CD4-positive, alpha-beta T cell (primary cell): ENCODE data around the gene CORO7. TPM values are rescaled to one million over a fixed set of nuclear protein-coding genes. Genes with fewer than 3 reads are reported as not detected.

Source experiments
- ATAC-seq: fragments of 200-7000 bp; cut with Tn5 transposase; one replicate; pipeline ENCODE4 v1.10.0; 2022; ENCODE audit warnings: mild to moderate bottlenecking; ENCODE audit not compliant: poor library complexity
- CTCF ChIA-PET: fragments of 350-600 bp; sonication (Branson Sonifier 250); formaldehyde crosslinking; loops from one replicate; lab custom pipeline; 2021; ENCODE audit warnings: antibody characterized with exemption, inconsistent platforms; lab: Charles Lee
- POLR2A ChIA-PET: fragments of 350-600 bp; sonication (Branson Sonifier 250); formaldehyde crosslinking; loops from one replicate; lab custom pipeline; 2021; ENCODE audit warnings: antibody characterized with exemption, inconsistent platforms; lab: Charles Lee
- DNase-seq, 14 experiments: peaks; one replicate each; pipeline ENCODE4 v3.0.0-alpha.2; 2013 to 2020; ENCODE audit warnings: mixed read lengths in 2 of 14
- H3K27ac ChIP-seq, 2 donors: one replicate each; pipeline versions ENCODE4 v1.5.1 to v1.7.0; 2013; ENCODE audit warnings: low read length in 2 of 2, low read depth in 1 of 2, mild to moderate bottlenecking in 1 of 2
- H3K27me3 ChIP-seq, 2 experiments: 1 replicate in 1 of 2; 2 replicates in 1 of 2; pipeline versions ENCODE4 v1.6.1 to v1.7.0; 2013; ENCODE audit warnings: low read length in 2 of 2, control low read depth in 1 of 2, mild to moderate bottlenecking in 1 of 2, moderate library complexity in 1 of 2; ENCODE audit not compliant: insufficient read depth in 2 of 2, control insufficient read depth in 1 of 2
- H3K36me3 ChIP-seq: one replicate; pipeline ENCODE4 v1.6.1; 2013; ENCODE audit warnings: low read length, control low read depth; ENCODE audit not compliant: insufficient read depth
- H3K4me1 ChIP-seq: one replicate; pipeline ENCODE4 v1.6.1; 2013; ENCODE audit warnings: low read length, control low read depth; ENCODE audit not compliant: insufficient read depth
- H3K4me3 ChIP-seq: one replicate; pipeline ENCODE4 v1.5.1; 2013; ENCODE audit warnings: mild to moderate bottlenecking, low read length, moderate library complexity
- H3K9me3 ChIP-seq, 2 experiments: 1 replicate in 1 of 2; 2 replicates in 1 of 2; pipeline versions ENCODE4 v1.6.1 to v1.7.0; 2013; ENCODE audit warnings: low read length in 2 of 2, mild to moderate bottlenecking in 2 of 2, control low read depth in 1 of 2, moderate library complexity in 1 of 2; ENCODE audit not compliant: control insufficient read depth in 1 of 2, insufficient read depth in 1 of 2
- H3K27ac Mint-ChIP-seq: one replicate; pipeline ENCODE4 v1.8.0; 2020; ENCODE audit warnings: mixed read lengths
- H3K27me3 Mint-ChIP-seq: one replicate; pipeline ENCODE4 v1.8.0; 2021; ENCODE audit warnings: mixed read lengths
- H3K36me3 Mint-ChIP-seq: one replicate; pipeline ENCODE4 v1.8.0; 2021; ENCODE audit warnings: low read depth, mixed read lengths
- H3K4me1 Mint-ChIP-seq: one replicate; pipeline ENCODE4 v1.8.0; 2021; ENCODE audit warnings: low read depth, mixed read lengths
- H3K4me3 Mint-ChIP-seq: one replicate; pipeline ENCODE4 v1.8.0; 2020; ENCODE audit warnings: mild to moderate bottlenecking, mixed read lengths
- H3K9me3 Mint-ChIP-seq: one replicate; pipeline ENCODE4 v1.8.0; 2020; ENCODE audit warnings: mixed read lengths
- CTCF ChIP-seq: fragments of 200-600 bp; IDR thresholded peaks from one replicate; pipeline ENCODE4 v1.8.0; 2022; ENCODE audit warnings: antibody characterized with exemption, mild to moderate bottlenecking
- intact Hi-C, 2 experiments: fragments of 100-400 bp; cut with DNase I in 1 of 2; cut with micrococcal nuclease in 1 of 2; formaldehyde crosslinking; loops; one replicate each; pipeline versions ENCODE4 v1.15.1 to v1.9.0; 2023 to 2025; cut with DNase I, micrococcal nuclease
- total RNA-seq, 174 experiments: library from RNA in 2 of 174; stranded (reverse) in 2 of 174; gene quantifications; one replicate each; pipeline ENCODE4 v1.2.3 and lab custom pipeline; 2021 to 2026

The CORO7 gene
- total RNA-seq, 2 experiments from 2014 or later, result 801 to 805 TPM

GRCh38 chr16:4384509-4384942 is 31.9 kb downstream of the CORO7 start:
- Histone ChIP-seq H3K9me3 (no peaks in the 10 kb centered on the region), H3K27me3 (no peaks in the 10 kb centered on the region), H3K4me3 (no peak overlapping the region), H3K27ac (no peak overlapping the region), H3K4me1 (peaks cover 6% of the 10 kb centered on the region), H3K36me3 (peaks cover 91% of the 10 kb centered on the region)
- peaks cover 83% of the 10 kb centered on the region for H3K36me3 Mint-ChIP-seq
- POLR2A ChIA-PET, result no interaction called here
- H3K4me3 Mint-ChIP-seq, result peak overlapping the region; percentile 25
- no peaks in the 10 kb centered on the region for H3K9me3 Mint-ChIP-seq
- CTCF ChIA-PET, result no interaction called here
- H3K27ac Mint-ChIP-seq, result peak overlapping the region; percentile 80
- no peaks in the 10 kb centered on the region for H3K4me1 Mint-ChIP-seq
- no peaks in the 10 kb centered on the region for H3K27me3 Mint-ChIP-seq
- DNase-seq (peak in 1 of 14 experiments; percentile 22), ATAC-seq (no peak)
- no peak for TF ChIP-seq CTCF
- intact Hi-C loops, result no loop called here

DNA sequence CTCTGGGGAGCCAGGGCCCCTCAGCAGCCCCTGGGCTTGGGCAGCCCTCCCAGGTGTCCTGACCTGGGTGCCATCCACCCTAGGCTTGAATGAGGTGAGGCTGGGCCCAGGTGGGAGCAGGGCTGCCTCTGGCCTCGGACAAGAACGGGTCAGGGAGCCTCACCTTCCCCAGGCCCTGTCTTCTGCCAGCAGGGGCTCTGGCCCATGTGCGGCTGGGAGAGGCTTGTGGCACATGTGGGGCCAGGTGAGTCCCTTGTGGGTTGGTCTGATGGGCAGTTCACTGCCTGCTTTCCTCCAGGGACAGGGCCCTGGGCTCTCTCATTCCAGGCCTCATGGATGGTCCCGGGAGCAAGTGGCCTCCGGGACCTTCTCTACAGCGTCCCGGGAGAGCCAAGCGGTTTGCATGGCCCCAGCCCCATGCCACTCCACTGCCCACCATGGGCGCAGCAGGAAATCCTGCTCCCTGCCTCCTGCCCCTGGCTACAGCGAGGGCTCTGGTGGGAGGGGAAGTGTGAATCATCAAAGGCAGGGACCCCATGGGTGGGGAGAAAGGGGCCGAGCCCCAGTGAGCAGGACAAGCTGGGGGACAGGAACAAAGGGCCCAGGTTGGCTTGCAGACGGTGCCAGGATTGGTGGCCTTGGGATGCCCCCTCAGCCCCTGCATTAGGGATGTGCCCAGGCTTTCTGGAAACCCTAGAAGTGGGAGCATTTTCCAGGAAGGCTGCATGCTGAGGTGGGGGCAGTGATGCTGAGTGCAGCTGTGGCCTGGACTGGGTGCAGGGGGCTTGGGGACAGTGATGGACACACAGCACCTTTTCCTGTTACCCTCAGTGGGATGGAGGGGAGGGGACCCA is 32.6 kb downstream of the CORO7 start:
- no peaks in the 10 kb centered on the region for H3K4me1 Mint-ChIP-seq
- no peaks in the 10 kb centered on the region for H3K27me3 Mint-ChIP-seq
- H3K4me3 ChIP-seq, result no peak overlapping the region
- no peak for TF ChIP-seq CTCF
- intact Hi-C loops, result no loop called here
- H3K36me3 Mint-ChIP-seq, result peaks cover 85% of the 10 kb centered on the region
- ChIA-PET POLR2A (no interaction called here), CTCF (no interaction called here)
- peak overlapping the region; percentile 25 for H3K4me3 Mint-ChIP-seq
- H3K9me3 Mint-ChIP-seq, result no peaks in the 10 kb centered on the region
- no peak for DNase-seq
- no peaks in the 10 kb centered on the region for H3K27me3 ChIP-seq
- no peak overlapping the region for H3K27ac ChIP-seq
- peaks cover 13% of the 10 kb centered on the region for H3K4me1 ChIP-seq
- H3K27ac Mint-ChIP-seq, result peak overlapping the region; percentile 80
- H3K36me3 ChIP-seq, result peaks cover 91% of the 10 kb centered on the region
- no peaks in the 10 kb centered on the region for H3K9me3 ChIP-seq
- ATAC-seq, result no peak

- no peak for ATAC-seq
- intact Hi-C loops, result no loop called here
- H3K27ac ChIP-seq, result no peak overlapping the region
- peaks cover 90% of the 10 kb centered on the region for H3K36me3 ChIP-seq
- H3K4me3 Mint-ChIP-seq, result peak overlapping the region; percentile 25
- H3K4me3 ChIP-seq, result no peak overlapping the region
- no peaks in the 10 kb centered on the region for H3K27me3 ChIP-seq
- no peak for DNase-seq
- CTCF ChIA-PET, result no interaction called here
- H3K27ac Mint-ChIP-seq, result peak overlapping the region; percentile 80
- H3K36me3 Mint-ChIP-seq, result peaks cover 82% of the 10 kb centered on the region
- POLR2A ChIA-PET, result no interaction called here
- H3K4me1 ChIP-seq, result peaks cover 22% of the 10 kb centered on the region
- H3K9me3 Mint-ChIP-seq, result no peaks in the 10 kb centered on the region
- TF ChIP-seq CTCF, result no peak
- no peaks in the 10 kb centered on the region for H3K9me3 ChIP-seq
- H3K27me3 Mint-ChIP-seq, result no peaks in the 10 kb centered on the region
- H3K4me1 Mint-ChIP-seq, result peaks cover 2% of the 10 kb centered on the region
Observed at GRCh38 chr16:4382795-4383357, 33.5 kb downstream of the CORO7 start.
